WTC11 (cell line): Measurements from ENCODE around the gene TREH.

Experiments
- NFYB ChIP-seq: sonication (generic); formaldehyde crosslinking; conservative IDR thresholded peaks from 2 replicates; pipeline ENCODE4 v1.8.0; 2022; ENCODE audit warnings: low read depth, missing genetic modification reagents
- TP53 ChIP-seq: sonication (generic); formaldehyde crosslinking; IDR thresholded peaks from 2 replicates; pipeline ENCODE4 v1.8.1; 2023; ENCODE audit warnings: mild to moderate bottlenecking, missing genetic modification reagents
- TF ChIP-seq, protein P1 (sequence below): fragments of 200-600 bp; IDR thresholded peaks from 2 replicates; pipeline ENCODE4 v1.8.0; 2022; ENCODE audit warnings: antibody characterized with exemption

DNA sequence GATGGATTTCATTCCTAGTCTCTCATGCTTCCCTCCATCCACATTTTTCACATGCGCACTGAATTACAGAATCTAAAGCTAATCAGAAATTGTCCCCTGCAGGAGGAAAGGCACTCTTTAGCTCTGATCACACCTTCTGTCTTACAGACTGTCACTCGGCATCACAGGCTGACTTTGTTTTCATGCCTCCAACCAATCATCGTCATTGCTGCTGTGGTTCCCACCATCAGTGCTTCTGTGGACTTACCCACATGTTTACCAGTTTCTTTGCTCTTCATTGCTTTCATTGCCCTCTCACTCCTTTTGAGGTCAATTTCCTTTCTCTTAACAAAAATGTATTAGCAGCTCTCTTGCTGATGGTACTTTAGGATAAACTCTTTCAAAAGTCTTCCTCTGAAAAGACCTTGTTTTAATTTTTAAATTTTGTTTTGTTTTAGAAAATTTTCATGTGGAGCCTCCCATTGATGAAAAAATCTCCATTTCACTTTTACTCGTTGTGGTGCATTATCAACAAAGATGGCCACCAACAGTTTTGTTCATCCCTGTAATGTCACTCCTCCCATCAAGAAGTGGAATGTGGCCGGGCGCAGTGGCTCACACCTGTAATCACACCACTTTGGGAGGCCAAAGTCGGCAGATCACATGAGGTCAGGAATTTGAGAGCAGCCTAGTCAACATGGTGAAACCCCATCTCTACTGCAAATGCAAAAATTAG, 20.2 kb upstream of the TREH start:
- no peak for TF ChIP-seq NFYB (CRISPR knock-in tag)
- TF ChIP-seq, protein P1, sequence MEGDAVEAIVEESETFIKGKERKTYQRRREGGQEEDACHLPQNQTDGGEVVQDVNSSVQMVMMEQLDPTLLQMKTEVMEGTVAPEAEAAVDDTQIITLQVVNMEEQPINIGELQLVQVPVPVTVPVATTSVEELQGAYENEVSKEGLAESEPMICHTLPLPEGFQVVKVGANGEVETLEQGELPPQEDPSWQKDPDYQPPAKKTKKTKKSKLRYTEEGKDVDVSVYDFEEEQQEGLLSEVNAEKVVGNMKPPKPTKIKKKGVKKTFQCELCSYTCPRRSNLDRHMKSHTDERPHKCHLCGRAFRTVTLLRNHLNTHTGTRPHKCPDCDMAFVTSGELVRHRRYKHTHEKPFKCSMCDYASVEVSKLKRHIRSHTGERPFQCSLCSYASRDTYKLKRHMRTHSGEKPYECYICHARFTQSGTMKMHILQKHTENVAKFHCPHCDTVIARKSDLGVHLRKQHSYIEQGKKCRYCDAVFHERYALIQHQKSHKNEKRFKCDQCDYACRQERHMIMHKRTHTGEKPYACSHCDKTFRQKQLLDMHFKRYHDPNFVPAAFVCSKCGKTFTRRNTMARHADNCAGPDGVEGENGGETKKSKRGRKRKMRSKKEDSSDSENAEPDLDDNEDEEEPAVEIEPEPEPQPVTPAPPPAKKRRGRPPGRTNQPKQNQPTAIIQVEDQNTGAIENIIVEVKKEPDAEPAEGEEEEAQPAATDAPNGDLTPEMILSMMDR, result no peak
- TF ChIP-seq TP53 (CRISPR knock-in tag), result no peak
